Suppressor macrophage (primary cell): ENCODE measurements around the gene AIF1.

Source experiments
- DNase-seq, 4 experiments: peaks; one replicate each; pipeline ENCODE4 v3.0.0-alpha.2; 2020 to 2022

AIF1 gene

GRCh38 chr6:31663961-31664789 lies 49.1 kb downstream of the AIF1 start:
- peak in 1 of 4 experiments; percentile 25 for DNase-seq

- DNase-seq: peak; percentile 95 to 98 (median 97)
Measured at GRCh38 chr6:31664790-31665500, 49.9 kb downstream of the AIF1 start, which contains the start of gene GPANK1. Gene GPANK1 (minus strand): TSS chr6:31664997. CDS start chr6:31664478, 519 bp downstream.

GRCh38 chr6:31665501-31666336 lies 50.7 kb downstream of the AIF1 start, which contains the start of gene CSNK2B:
Gene CSNK2B (plus strand): TSS chr6:31666080. CDS start chr6:31666832, 752 bp downstream.
- peak; percentile 98 to 99 (median 99) for DNase-seq

GRCh38 chr6:31666337-31666965 lies 51.4 kb downstream of the AIF1 start:
- DNase-seq: peak; percentile 71 to 87 (median 80)
